ENCODE measurements around the gene ERVMER34-1. TPM values are rescaled to one million over a fixed set of nuclear protein-coding genes. Genes with fewer than 3 reads are reported as not detected.

The ERVMER34-1 gene
- total RNA-seq, 1 donor from 2014 or later, result 0.52 TPM

DNA sequence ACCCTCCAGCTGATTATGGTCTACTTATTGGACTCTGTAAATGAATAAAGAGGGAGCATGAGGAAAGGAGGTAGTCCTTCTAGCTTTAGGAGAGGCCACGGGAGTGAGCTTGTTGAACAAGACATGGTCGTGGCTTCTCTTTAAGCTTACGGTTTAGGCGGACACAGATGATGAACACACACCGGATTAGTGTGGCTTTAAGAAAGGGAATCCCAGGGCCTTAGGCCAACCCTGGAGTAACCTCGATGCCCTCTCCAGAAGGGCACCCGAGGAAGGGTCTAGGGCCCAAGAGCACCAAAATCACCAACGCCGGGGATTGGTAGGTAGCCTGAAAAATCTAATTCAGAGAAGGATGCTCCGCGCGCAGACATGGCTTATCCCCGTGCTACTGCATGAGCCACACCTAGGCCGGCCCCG is 39.4 kb downstream of the ERVMER34-1 start:
- no peaks in the 10 kb centered on the region for H3K27me3 ChIP-seq (ENCODE audit: control insufficient read depth in 3 of 3, insufficient read depth in 3 of 3, low read length in 3 of 3)
- no peak overlapping the region for H3K27ac ChIP-seq (ENCODE audit: low read depth, low read length)
- peak overlapping the region; percentile 59 to 88 (median 73) for H3K4me3 ChIP-seq (ENCODE audit: low read length in 3 of 3)
- peaks cover 13 to 17% (median 17%) of the 10 kb centered on the region in 3 donors for H3K4me1 ChIP-seq (ENCODE audit: control insufficient read depth in 3 of 3, insufficient read depth in 3 of 3, low read length in 3 of 3)
- peaks cover 3 to 8% (median 7%) of the 10 kb centered on the region in 3 donors for H3K36me3 ChIP-seq (ENCODE audit: control insufficient read depth in 3 of 3, insufficient read depth in 3 of 3, low read length in 3 of 3)
- H3K9me3 ChIP-seq (ENCODE audit: control insufficient read depth in 3 of 3, low read length in 3 of 3), result no peaks in the 10 kb centered on the region
- no peak overlapping the region for H3K9ac ChIP-seq (ENCODE audit: low read depth in 1 of 3, low read length in 3 of 3)

DNA sequence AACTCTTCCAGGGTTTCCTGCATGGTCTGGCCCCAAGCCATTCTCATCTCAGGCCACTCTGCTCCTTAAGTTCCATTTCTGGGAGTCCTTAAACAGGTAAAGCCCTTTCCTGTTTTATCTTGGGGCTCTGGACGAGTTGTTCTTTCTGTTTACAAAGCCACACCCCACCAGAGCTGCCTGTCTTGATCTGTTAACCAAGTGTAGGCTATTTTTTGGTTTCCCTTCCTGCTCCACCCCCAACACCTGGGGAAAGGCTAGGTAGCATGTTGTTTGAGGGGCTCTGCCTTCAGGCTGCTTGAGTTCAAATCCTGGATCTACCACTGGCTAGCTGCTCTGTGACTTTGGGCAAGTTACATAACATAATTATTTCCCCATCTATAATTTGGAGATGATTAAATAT is 40.0 kb downstream of the ERVMER34-1 start:
- Histone ChIP-seq H3K9me3 (ENCODE audit: control insufficient read depth in 3 of 3, low read length in 3 of 3) (no peaks in the 10 kb centered on the region), H3K36me3 (ENCODE audit: control insufficient read depth in 3 of 3, insufficient read depth in 3 of 3, low read length in 3 of 3) (peaks cover 3 to 7% (median 5%) of the 10 kb centered on the region in 3 donors), H3K4me3 (ENCODE audit: low read length in 3 of 3) (no peak overlapping the region), H3K4me1 (ENCODE audit: control insufficient read depth in 3 of 3, insufficient read depth in 3 of 3, low read length in 3 of 3) (peaks cover 13 to 17% (median 17%) of the 10 kb centered on the region in 3 donors), H3K9ac (ENCODE audit: low read depth in 1 of 3, low read length in 3 of 3) (no peak overlapping the region), H3K27me3 (ENCODE audit: control insufficient read depth in 3 of 3, insufficient read depth in 3 of 3, low read length in 3 of 3) (no peaks in the 10 kb centered on the region), H3K27ac (ENCODE audit: low read depth, low read length) (no peak overlapping the region)

DNA sequence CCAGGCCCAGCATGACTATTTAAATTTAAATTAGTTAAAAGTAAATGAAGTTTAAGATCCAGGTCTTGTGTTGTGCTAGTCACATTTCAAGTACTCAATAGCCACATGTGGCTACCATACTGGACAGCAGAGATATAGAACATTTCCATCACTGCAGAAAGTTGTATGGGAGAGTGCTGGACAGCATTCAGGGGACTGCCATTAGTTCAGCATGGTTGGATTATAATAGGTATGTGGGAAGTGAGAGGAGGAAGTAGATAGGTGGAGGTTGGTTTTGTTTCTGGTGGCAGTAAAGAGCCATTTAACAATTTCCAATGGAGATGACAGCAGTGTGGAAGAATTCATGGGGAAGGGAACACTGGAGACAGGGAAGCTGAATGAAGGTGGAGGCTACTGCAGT is 42.1 kb downstream of the ERVMER34-1 start:
- peaks cover 13 to 15% (median 13%) of the 10 kb centered on the region in 3 donors for H3K4me1 ChIP-seq (ENCODE audit: control insufficient read depth in 3 of 3, insufficient read depth in 3 of 3, low read length in 3 of 3)
- no peak overlapping the region for H3K4me3 ChIP-seq (ENCODE audit: low read length in 3 of 3)
- H3K27ac ChIP-seq (ENCODE audit: low read depth, low read length), result no peak overlapping the region
- H3K9ac ChIP-seq (ENCODE audit: low read depth in 1 of 3, low read length in 3 of 3), result no peak overlapping the region
- H3K27me3 ChIP-seq (ENCODE audit: control insufficient read depth in 3 of 3, insufficient read depth in 3 of 3, low read length in 3 of 3), result no peaks in the 10 kb centered on the region
- peaks cover 0 to 2% (median 0%) of the 10 kb centered on the region in 3 donors for H3K36me3 ChIP-seq (ENCODE audit: control insufficient read depth in 3 of 3, insufficient read depth in 3 of 3, low read length in 3 of 3)
- no peaks in the 10 kb centered on the region for H3K9me3 ChIP-seq (ENCODE audit: control insufficient read depth in 3 of 3, low read length in 3 of 3)

DNA sequence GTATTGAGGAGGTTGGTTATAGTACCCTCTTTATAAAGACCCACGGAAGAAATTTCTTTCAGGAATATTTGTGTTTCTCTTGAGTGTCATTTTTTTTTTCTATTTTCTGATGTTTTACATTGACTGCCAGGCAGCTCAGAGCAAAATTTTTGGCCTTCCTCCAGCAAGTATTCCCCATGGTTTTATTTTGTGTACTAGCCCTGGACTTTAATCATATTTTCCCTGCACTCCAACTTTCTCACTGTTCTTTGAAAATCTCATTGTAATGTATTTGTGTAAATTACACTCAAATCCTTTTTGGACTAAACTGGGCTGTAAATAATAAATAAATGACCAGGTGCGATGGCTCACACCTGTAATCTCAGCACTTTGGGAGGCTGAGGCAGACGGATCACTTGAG is 46.6 kb downstream of the ERVMER34-1 start:
- H3K27me3 ChIP-seq (ENCODE audit: control insufficient read depth in 3 of 3, insufficient read depth in 3 of 3, low read length in 3 of 3), result no peaks in the 10 kb centered on the region
- H3K4me1 ChIP-seq (ENCODE audit: control insufficient read depth in 3 of 3, insufficient read depth in 3 of 3, low read length in 3 of 3), result no peaks in the 10 kb centered on the region
- no peaks in the 10 kb centered on the region for H3K9me3 ChIP-seq (ENCODE audit: control insufficient read depth in 3 of 3, low read length in 3 of 3)
- no peak overlapping the region for H3K27ac ChIP-seq (ENCODE audit: low read depth, low read length)
- H3K9ac ChIP-seq (ENCODE audit: low read depth in 1 of 3, low read length in 3 of 3), result no peak overlapping the region
- no peaks in the 10 kb centered on the region for H3K36me3 ChIP-seq (ENCODE audit: control insufficient read depth in 3 of 3, insufficient read depth in 3 of 3, low read length in 3 of 3)
- H3K4me3 ChIP-seq (ENCODE audit: low read length in 3 of 3), result no peak overlapping the region

DNA sequence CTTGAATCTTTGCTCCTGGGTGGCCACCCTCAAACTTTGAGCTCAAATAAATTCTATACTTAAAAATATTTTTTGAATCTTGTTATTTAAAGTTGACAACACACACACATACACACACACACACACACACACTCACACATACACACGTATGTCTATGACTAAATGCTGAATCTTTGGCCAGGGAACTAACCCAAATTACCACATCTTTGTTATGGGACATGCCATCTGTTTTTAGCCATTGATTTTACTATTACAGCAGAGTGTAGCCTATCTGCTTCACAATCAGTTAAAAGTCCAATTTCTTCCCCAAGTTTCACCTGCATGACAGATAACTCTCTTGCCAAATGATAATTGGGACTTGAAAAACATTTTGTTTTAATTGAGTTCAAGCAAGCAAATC is 47.1 kb downstream of the ERVMER34-1 start:
- no peaks in the 10 kb centered on the region for H3K27me3 ChIP-seq (ENCODE audit: control insufficient read depth in 3 of 3, insufficient read depth in 3 of 3, low read length in 3 of 3)

DNA sequence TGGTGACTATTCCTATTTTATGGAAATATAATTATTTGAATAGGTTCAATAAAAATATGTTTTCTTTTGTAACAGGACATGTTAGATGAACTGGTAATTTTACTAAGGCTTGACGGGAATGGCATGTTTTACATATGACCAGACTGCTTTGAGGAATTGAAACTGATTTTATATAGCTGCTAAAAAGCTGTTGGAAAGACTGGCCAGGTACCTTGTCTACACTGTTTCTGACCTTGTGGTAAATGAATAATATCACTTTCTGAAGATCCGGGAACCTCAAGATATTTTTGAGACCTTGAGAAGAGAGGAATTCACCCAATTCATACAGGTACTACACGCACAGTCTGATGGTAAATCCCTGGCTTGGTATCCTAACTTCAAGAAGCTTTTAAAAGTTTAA is 50.0 kb downstream of the ERVMER34-1 start:
- no peaks in the 10 kb centered on the region for H3K9me3 ChIP-seq (ENCODE audit: control insufficient read depth in 3 of 3, low read length in 3 of 3)

More for the DNA sequence above, 47.1 kb downstream of the ERVMER34-1 start:
- no peaks in the 10 kb centered on the region for H3K9me3 ChIP-seq (ENCODE audit: control insufficient read depth in 3 of 3, low read length in 3 of 3)
- H3K4me3 ChIP-seq (ENCODE audit: low read length in 3 of 3), result no peak overlapping the region
- H3K36me3 ChIP-seq (ENCODE audit: control insufficient read depth in 3 of 3, insufficient read depth in 3 of 3, low read length in 3 of 3), result no peaks in the 10 kb centered on the region
- no peak overlapping the region for H3K9ac ChIP-seq (ENCODE audit: low read depth in 1 of 3, low read length in 3 of 3)
- no peaks in the 10 kb centered on the region for H3K4me1 ChIP-seq (ENCODE audit: control insufficient read depth in 3 of 3, insufficient read depth in 3 of 3, low read length in 3 of 3)
- H3K27ac ChIP-seq (ENCODE audit: low read depth, low read length), result no peak overlapping the region

DNA sequence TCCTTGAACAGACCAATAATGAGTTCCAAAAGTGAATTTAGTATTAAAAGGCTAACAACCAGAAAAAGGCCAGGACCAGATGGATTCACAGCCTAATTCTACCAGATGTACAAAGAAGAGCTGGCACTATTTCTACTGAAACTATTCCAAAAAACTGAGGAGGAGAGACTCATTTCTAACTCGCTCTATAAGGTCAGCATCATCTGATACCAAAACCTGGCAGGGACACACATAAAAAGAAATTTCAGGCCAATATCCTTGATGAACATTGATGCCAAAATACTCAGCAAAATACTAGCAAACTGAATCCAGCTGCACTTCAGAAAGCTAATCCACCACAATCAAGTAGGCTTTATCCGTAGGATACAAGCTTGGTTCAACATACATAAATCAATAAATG is 56.3 kb downstream of the ERVMER34-1 start:
- no peak overlapping the region for H3K27ac ChIP-seq (ENCODE audit: low read depth, low read length)
- no peak overlapping the region for H3K9ac ChIP-seq (ENCODE audit: low read depth in 1 of 3, low read length in 3 of 3)
- H3K4me1 ChIP-seq (ENCODE audit: control insufficient read depth in 3 of 3, insufficient read depth in 3 of 3, low read length in 3 of 3), result no peaks in the 10 kb centered on the region
- H3K9me3 ChIP-seq (ENCODE audit: control insufficient read depth in 3 of 3, low read length in 3 of 3), result peaks cover 0 to 2% (median 0%) of the 10 kb centered on the region in 3 donors
- no peaks in the 10 kb centered on the region for H3K36me3 ChIP-seq (ENCODE audit: control insufficient read depth in 3 of 3, insufficient read depth in 3 of 3, low read length in 3 of 3)
- no peak overlapping the region for H3K4me3 ChIP-seq (ENCODE audit: low read length in 3 of 3)
- no peaks in the 10 kb centered on the region for H3K27me3 ChIP-seq (ENCODE audit: control insufficient read depth in 3 of 3, insufficient read depth in 3 of 3, low read length in 3 of 3)

More for the DNA sequence above, 50.0 kb downstream of the ERVMER34-1 start:
- Histone ChIP-seq H3K27me3 (ENCODE audit: control insufficient read depth in 3 of 3, insufficient read depth in 3 of 3, low read length in 3 of 3) (no peaks in the 10 kb centered on the region), H3K27ac (ENCODE audit: low read depth, low read length) (no peak overlapping the region), H3K9ac (ENCODE audit: low read depth in 1 of 3, low read length in 3 of 3) (no peak overlapping the region), H3K36me3 (ENCODE audit: control insufficient read depth in 3 of 3, insufficient read depth in 3 of 3, low read length in 3 of 3) (no peaks in the 10 kb centered on the region), H3K4me3 (ENCODE audit: low read length in 3 of 3) (no peak overlapping the region), H3K4me1 (ENCODE audit: control insufficient read depth in 3 of 3, insufficient read depth in 3 of 3, low read length in 3 of 3) (no peaks in the 10 kb centered on the region)

DNA sequence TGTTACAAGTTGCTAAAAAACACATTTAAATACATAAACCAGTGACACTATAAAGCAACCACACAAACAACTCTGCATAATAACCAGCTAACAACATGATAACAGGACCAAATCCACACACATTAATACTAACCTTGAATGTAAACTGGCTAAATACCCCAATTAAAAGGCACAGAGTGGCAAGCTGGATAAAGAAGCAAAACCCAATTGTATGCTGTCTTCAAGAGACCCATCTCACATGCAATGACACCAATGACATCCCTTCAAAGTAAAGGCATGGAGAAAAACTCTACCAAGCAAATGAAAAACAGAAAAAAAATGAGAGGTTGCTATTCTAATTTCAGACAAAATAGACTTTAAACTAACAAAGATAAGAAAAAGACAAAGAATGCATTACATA is 57.7 kb downstream of the ERVMER34-1 start:
- Histone ChIP-seq H3K27ac (ENCODE audit: low read depth, low read length) (no peak overlapping the region), H3K4me3 (ENCODE audit: low read length in 3 of 3) (no peak overlapping the region), H3K27me3 (ENCODE audit: control insufficient read depth in 3 of 3, insufficient read depth in 3 of 3, low read length in 3 of 3) (no peaks in the 10 kb centered on the region), H3K4me1 (ENCODE audit: control insufficient read depth in 3 of 3, insufficient read depth in 3 of 3, low read length in 3 of 3) (no peaks in the 10 kb centered on the region), H3K36me3 (ENCODE audit: control insufficient read depth in 3 of 3, insufficient read depth in 3 of 3, low read length in 3 of 3) (no peaks in the 10 kb centered on the region), H3K9ac (ENCODE audit: low read depth in 1 of 3, low read length in 3 of 3) (no peak overlapping the region), H3K9me3 (ENCODE audit: control insufficient read depth in 3 of 3, low read length in 3 of 3) (peaks cover 0 to 2% (median 0%) of the 10 kb centered on the region in 3 donors)

Small RNA genes lying within 50 kb of the gene (small RNA-seq; reads per million reads assigned to genes)
- 0.67 reads per million, percentile 70 among the genes with 10 or more reads in this experiment for gene MIR4449
- gene RF00019, result not detected
- not detected for gene RF00568
- gene SNORA26, result 17.7 reads per million, percentile 93 among the genes with 10 or more reads in this experiment

Other genes with a start within 250 kb of the ERVMER34-1 start
- 16.7 TPM for gene USP46, start 92.1 kb downstream of the ERVMER34-1 start, total RNA-seq
- gene RASL11B, start 110.9 kb upstream of the ERVMER34-1 start, total RNA-seq, result 6.3 TPM

All from skeletal muscle tissue (tissue), 5 donors.